GM08714 (cell line): ENCODE results near the gene MICAL3.

ENCODE experiments used
- H3K4me3 ChIP-seq: fragments of 200-500 bp; sonication (Bioruptor generic); 2 replicates; pipeline ENCODE4 v1.5.1; 2014; ENCODE audit warnings: mild to moderate bottlenecking, low read length, inconsistent platforms
- ZNF274 ChIP-seq: IDR thresholded peaks from 2 replicates; pipeline ENCODE4 v1.6.1; 2012; ENCODE audit warnings: mild to moderate bottlenecking, low read depth, low read length

MICAL3 gene

GRCh38 chr22:17787241-17787640, 237.1 kb downstream of the MICAL3 start:
- no peak for TF ChIP-seq ZNF274
- no peak overlapping the region for H3K4me3 ChIP-seq

GRCh38 chr22:17786435-17787161, 237.8 kb downstream of the MICAL3 start:
- no peak overlapping the region for H3K4me3 ChIP-seq
- TF ChIP-seq ZNF274 = no peak

GRCh38 chr22:17785185-17786184, 238.9 kb downstream of the MICAL3 start:
- TF ChIP-seq ZNF274 = no peak
- H3K4me3 ChIP-seq = no peak overlapping the region

GRCh38 chr22:17784776-17785175, 239.6 kb downstream of the MICAL3 start:
- no peak overlapping the region for H3K4me3 ChIP-seq
- TF ChIP-seq ZNF274 = no peak

- no peak overlapping the region for H3K4me3 ChIP-seq
- TF ChIP-seq ZNF274 = no peak
These were observed 240.4 kb downstream of the MICAL3 start for GRCh38 chr22:17783773-17784480.

GRCh38 chr22:17783312-17783711, 241.0 kb downstream of the MICAL3 start:
- TF ChIP-seq ZNF274 = no peak
- H3K4me3 ChIP-seq = no peak overlapping the region

GRCh38 chr22:17782621-17783020, 241.7 kb downstream of the MICAL3 start:
- TF ChIP-seq ZNF274 = no peak

GRCh38 chr22:17782158-17782557, 242.2 kb downstream of the MICAL3 start:
- no peak for TF ChIP-seq ZNF274
- H3K4me3 ChIP-seq = no peak overlapping the region

More at GRCh38 chr22:17782621-17783020, 241.7 kb downstream of the MICAL3 start:
- H3K4me3 ChIP-seq = no peak overlapping the region

- H3K4me3 ChIP-seq = no peak overlapping the region
- TF ChIP-seq ZNF274 = no peak
These were observed 242.9 kb downstream of the MICAL3 start for GRCh38 chr22:17781319-17782031.

GRCh38 chr22:17780741-17781318, 243.5 kb downstream of the MICAL3 start:
- no peak overlapping the region; the same call in 1 of the 2 replicates for H3K4me3 ChIP-seq

GRCh38 chr22:17780116-17780740, 244.1 kb downstream of the MICAL3 start:
- no peak for TF ChIP-seq ZNF274
- H3K4me3 ChIP-seq = no peak overlapping the region; the same call in 1 of the 2 replicates

More at GRCh38 chr22:17780741-17781318, 243.5 kb downstream of the MICAL3 start:
- no peak for TF ChIP-seq ZNF274

- peak overlapping the region; percentile 81; the same call in 1 of the 2 replicates for H3K4me3 ChIP-seq
- TF ChIP-seq ZNF274 = no peak
These were observed 244.9 kb downstream of the MICAL3 start for GRCh38 chr22:17779286-17780115.
